NT2/D1 (cell line): ENCODE measurements around the gene MKRN2OS.

Experiments
- DNase-seq: peaks from one replicate; pipeline ENCODE4 v3.0.0-alpha.2; 2011; ENCODE audit warnings: low read depth, low spot score
- H3K27me3 ChIP-seq: 2 replicates; pipeline ENCODE4 v1.6.0; 2011; ENCODE audit warnings: mild to moderate bottlenecking; ENCODE audit not compliant: insufficient read length, insufficient read depth
- H3K36me3 ChIP-seq: 2 replicates; pipeline ENCODE4 v1.6.1; 2011; ENCODE audit warnings: mild to moderate bottlenecking, low read length, mixed read lengths; ENCODE audit not compliant: insufficient read depth, insufficient read length
- H3K4me1 ChIP-seq: 2 replicates; pipeline ENCODE4 v1.5.1; 2011; ENCODE audit not compliant: insufficient read depth, insufficient read length
- H3K4me3 ChIP-seq: 2 replicates; pipeline ENCODE4 v1.5.1; 2011; ENCODE audit warnings: low read depth; ENCODE audit not compliant: insufficient read length
- H3K9ac ChIP-seq: 2 replicates; pipeline ENCODE4 v1.6.0; 2011; ENCODE audit warnings: low read depth; ENCODE audit not compliant: insufficient read length
- H3K9me3 ChIP-seq: 2 replicates; pipeline ENCODE4 v1.5.1; 2011; ENCODE audit warnings: mild to moderate bottlenecking, low read length; ENCODE audit not compliant: insufficient read depth
- SUZ12 ChIP-seq: IDR thresholded peaks from 2 replicates; pipeline ENCODE4 v1.6.1; 2011; ENCODE audit not compliant: insufficient read length, insufficient read depth; ENCODE audit errors: extremely low read depth
- YY1 ChIP-seq: IDR thresholded peaks from 2 replicates; pipeline ENCODE4 v1.6.1; 2011; ENCODE audit not compliant: insufficient read length, insufficient read depth
- ZNF274 ChIP-seq: IDR thresholded peaks from 2 replicates; pipeline ENCODE4 v1.6.1; 2011; ENCODE audit warnings: mild to moderate bottlenecking, low read depth, low read length

The MKRN2OS gene

DNA sequence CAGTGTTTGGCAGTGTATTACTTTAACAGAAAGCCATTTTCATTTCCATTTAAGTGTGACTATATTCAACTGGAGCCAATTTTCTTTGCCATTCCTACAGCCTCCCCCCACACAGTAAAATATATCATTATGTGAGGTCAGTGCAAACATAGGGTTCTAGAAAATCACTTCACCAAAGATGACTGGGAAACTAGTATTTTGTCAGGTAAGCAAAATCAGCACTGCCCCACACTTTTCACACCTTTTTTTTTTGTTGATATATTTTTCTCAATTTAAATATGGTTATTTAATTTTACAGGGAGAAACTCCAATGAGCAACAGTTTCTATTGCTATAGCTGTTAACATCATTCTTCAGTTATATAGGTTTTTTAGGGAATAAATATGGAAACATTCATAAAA, 29.7 kb downstream of the MKRN2OS start:
- Histone ChIP-seq H3K9me3 (no peaks in the 10 kb centered on the region), H3K4me3 (no peak overlapping the region), H3K4me1 (no peaks in the 10 kb centered on the region), H3K27me3 (no peaks in the 10 kb centered on the region), H3K9ac (no peak overlapping the region), H3K36me3 (peaks cover 42% of the 10 kb centered on the region)
- no peak for DNase-seq
- TF ChIP-seq SUZ12, result no peak
- no peak for TF ChIP-seq YY1
- no peak for TF ChIP-seq ZNF274

GRCh38 chr3:12513694-12514446, 31.4 kb downstream of the MKRN2OS start:
- peaks cover 46% of the 10 kb centered on the region for H3K36me3 ChIP-seq
- TF ChIP-seq ZNF274 (no peak), YY1 (no peak), SUZ12 (no peak)
- no peaks in the 10 kb centered on the region for H3K9me3 ChIP-seq

GRCh38 chr3:12512534-12513118, 32.7 kb downstream of the MKRN2OS start:
- Histone ChIP-seq H3K4me3 (no peak overlapping the region), H3K4me1 (peaks cover 2% of the 10 kb centered on the region), H3K27me3 (no peaks in the 10 kb centered on the region), H3K36me3 (peaks cover 44% of the 10 kb centered on the region), H3K9me3 (no peaks in the 10 kb centered on the region), H3K9ac (no peak overlapping the region)
- DNase-seq, result no peak
- TF ChIP-seq SUZ12 (no peak), YY1 (no peak), ZNF274 (no peak)

More at GRCh38 chr3:12513694-12514446, 31.4 kb downstream of the MKRN2OS start:
- Histone ChIP-seq H3K9ac (no peak overlapping the region), H3K4me3 (no peak overlapping the region), H3K27me3 (no peaks in the 10 kb centered on the region), H3K4me1 (no peaks in the 10 kb centered on the region)
- DNase-seq, result no peak

DNA sequence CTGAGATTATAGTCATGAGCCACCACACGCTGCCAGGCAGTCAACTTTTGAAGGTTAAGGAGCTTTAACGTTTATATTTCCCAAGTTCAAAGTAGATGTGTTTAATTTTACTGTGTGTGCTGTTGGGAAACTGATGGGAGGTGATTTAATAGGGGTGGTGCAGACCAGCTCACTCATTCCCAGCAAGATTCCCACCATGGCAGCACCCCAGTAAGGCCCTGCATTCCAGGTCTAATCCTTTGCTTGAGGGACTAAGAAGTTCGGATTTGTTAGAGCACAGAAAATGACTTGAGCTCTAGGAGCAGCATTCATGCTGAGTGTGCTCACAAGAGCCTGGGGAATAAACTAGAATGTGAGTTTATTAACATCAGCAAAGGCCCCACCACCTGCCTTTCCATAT, 35.8 kb downstream of the MKRN2OS start:
- Histone ChIP-seq H3K9me3 (no peaks in the 10 kb centered on the region), H3K4me1 (peaks cover 2% of the 10 kb centered on the region), H3K27me3 (no peaks in the 10 kb centered on the region), H3K4me3 (no peak overlapping the region), H3K36me3 (peaks cover 59% of the 10 kb centered on the region), H3K9ac (no peak overlapping the region)
- DNase-seq, result no peak
- TF ChIP-seq YY1 (no peak), ZNF274 (no peak), SUZ12 (no peak)

- peaks cover 2% of the 10 kb centered on the region for H3K4me1 ChIP-seq
- no peaks in the 10 kb centered on the region for H3K9me3 ChIP-seq
- H3K27me3 ChIP-seq, result no peaks in the 10 kb centered on the region
- H3K36me3 ChIP-seq, result peaks cover 65% of the 10 kb centered on the region
- H3K9ac ChIP-seq, result no peak overlapping the region
- DNase-seq, result no peak
- no peak for TF ChIP-seq ZNF274
- no peak for TF ChIP-seq YY1
- TF ChIP-seq SUZ12, result no peak
- no peak overlapping the region for H3K4me3 ChIP-seq
Observed at GRCh38 chr3:12508291-12508700, 37.0 kb downstream of the MKRN2OS start.

DNA sequence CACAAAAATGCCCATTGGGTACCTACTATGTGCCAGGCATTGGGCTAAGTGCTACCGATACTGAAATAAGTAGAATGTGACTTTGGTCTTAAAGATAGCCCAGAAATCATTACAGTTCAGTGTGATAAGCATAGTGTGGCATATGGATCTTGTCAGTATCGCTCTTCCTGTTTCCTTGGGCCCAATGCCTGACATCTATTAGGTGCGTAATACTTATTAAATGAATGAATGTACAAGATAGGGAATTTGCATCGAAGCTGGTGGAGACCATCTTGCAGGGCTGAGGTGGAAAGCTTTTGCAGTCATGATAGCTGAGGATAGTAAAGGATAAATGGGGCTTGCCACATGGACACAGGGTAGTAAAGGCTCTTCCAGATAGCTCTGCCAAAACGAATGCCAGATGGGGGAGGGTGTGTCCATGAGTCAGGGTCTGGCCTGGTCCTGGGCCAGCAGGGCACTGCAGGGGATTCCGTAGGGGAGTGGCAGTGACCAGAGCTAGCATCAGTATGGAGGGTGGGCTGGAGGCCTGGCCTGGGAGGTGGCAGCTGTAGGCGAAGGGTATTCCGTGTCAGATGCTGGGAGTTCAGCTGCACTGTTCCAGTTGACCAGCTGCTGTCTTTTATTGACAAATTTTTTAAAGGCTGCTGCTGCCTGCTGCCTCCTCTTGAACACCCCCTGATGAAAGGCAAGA, 37.6 kb downstream of the MKRN2OS start:
- no peak for TF ChIP-seq ZNF274
- TF ChIP-seq YY1, result no peak
- TF ChIP-seq SUZ12, result no peak
- Histone ChIP-seq H3K4me1 (peaks cover 2% of the 10 kb centered on the region), H3K4me3 (no peak overlapping the region), H3K9ac (no peak overlapping the region), H3K36me3 (peaks cover 70% of the 10 kb centered on the region), H3K27me3 (no peaks in the 10 kb centered on the region), H3K9me3 (no peaks in the 10 kb centered on the region)
- DNase-seq, result no peak

- H3K9ac ChIP-seq, result no peak overlapping the region
- H3K27me3 ChIP-seq, result no peaks in the 10 kb centered on the region
- H3K4me1 ChIP-seq, result peaks cover 2% of the 10 kb centered on the region
- no peak for TF ChIP-seq YY1
- TF ChIP-seq SUZ12, result no peak
- no peak for TF ChIP-seq ZNF274
- H3K9me3 ChIP-seq, result no peaks in the 10 kb centered on the region
- DNase-seq, result no peak
- H3K4me3 ChIP-seq, result no peak overlapping the region
- peaks cover 70% of the 10 kb centered on the region for H3K36me3 ChIP-seq
Observed at GRCh38 chr3:12506201-12506709, 39.0 kb downstream of the MKRN2OS start.
